ENCODE data around the gene HTD2.
A peak's percentile ranks its signal among the peaks of the same experiment; 100 is the strongest.

The HTD2 gene

DNA sequence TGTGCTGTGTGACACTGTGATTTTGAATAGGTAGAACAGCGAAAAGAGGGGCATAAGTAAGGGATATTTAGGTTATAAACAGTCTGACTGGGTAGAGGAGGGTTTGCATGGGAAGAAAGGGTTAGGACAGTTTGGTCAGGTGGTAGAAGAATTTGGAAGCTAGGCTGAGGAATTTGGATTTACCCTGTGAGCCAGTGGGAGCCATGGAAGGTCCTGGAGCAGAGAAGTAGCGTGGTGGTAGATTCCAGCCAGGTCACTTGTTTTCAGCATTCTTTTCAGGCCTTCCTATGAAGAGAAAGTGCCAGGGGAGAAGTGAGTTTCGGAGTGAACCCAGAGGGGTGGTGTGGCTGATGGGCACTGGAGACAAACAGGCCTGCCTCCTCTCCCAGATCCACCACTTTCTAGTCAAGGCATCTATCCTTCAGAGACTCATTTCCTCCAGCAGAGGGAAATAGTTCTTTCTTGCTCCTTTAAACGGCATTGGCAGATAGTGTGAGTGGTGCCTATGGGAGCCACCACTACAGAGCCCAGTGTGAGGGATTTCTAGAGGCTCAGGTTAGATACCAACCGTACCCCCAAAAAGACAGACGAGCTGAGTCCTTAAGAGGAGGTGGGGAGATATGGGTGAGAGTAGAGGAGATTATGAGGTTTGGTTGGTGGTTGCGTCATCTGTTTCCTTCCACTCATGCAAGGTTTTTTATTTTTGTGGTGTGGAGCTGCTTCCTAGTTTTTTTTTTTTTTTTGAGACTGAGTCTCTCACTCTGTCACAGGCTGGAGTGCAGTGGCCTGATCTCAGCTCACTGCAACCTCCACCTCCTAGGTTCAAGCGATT, 47.6 kb downstream of the HTD2 start:
- Mint-ChIP-seq H3K27ac (peak overlapping the region; percentile 90), H3K4me1 (ENCODE audit: low read depth) (peaks cover 92% of the 10 kb centered on the region), H3K9me3 (no peaks in the 10 kb centered on the region), H3K27me3 (no peaks in the 10 kb centered on the region), H3K4me3 (peak overlapping the region; percentile 54), H3K36me3 (ENCODE audit: low read depth) (peaks cover 14% of the 10 kb centered on the region)

- peaks cover 10% of the 10 kb centered on the region for H3K36me3 Mint-ChIP-seq (ENCODE audit: low read depth)
- H3K9me3 Mint-ChIP-seq: no peaks in the 10 kb centered on the region
- peak overlapping the region; percentile 90 for H3K27ac Mint-ChIP-seq
- peaks cover 80% of the 10 kb centered on the region for H3K4me1 Mint-ChIP-seq (ENCODE audit: low read depth)
- H3K4me3 Mint-ChIP-seq: peak overlapping the region; percentile 20
- H3K27me3 Mint-ChIP-seq: no peaks in the 10 kb centered on the region
These were observed 48.9 kb downstream of the HTD2 start for GRCh38 chr3:58355179-58355578.

GRCh38 chr3:58356054-58356453, 49.7 kb downstream of the HTD2 start:
- H3K9me3 Mint-ChIP-seq: no peaks in the 10 kb centered on the region
- H3K27ac Mint-ChIP-seq: peak overlapping the region; percentile 40
- H3K4me1 Mint-ChIP-seq (ENCODE audit: low read depth): peaks cover 72% of the 10 kb centered on the region
- peaks cover 10% of the 10 kb centered on the region for H3K36me3 Mint-ChIP-seq (ENCODE audit: low read depth)
- no peak overlapping the region for H3K4me3 Mint-ChIP-seq
- H3K27me3 Mint-ChIP-seq: no peaks in the 10 kb centered on the region

DNA sequence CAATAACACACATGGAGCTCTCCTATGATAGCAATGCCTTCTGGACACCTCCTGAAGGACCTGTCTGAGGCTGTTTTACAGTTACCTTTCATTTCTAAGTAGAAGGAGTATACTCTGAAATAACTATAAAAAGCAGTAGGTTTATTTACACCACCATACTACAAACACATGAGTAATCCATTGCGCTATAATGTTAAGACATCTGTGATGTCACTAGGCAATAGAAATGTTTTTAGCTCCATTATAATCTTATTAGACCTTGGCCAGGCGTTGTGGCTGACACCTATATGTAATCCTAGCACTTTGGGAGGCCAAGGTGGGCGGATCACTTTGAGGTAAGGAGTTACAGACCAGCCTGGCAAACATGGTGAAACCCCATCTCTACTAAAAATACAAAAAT, 51.1 kb downstream of the HTD2 start:
- Mint-ChIP-seq H3K36me3 (ENCODE audit: low read depth) (peaks cover 6% of the 10 kb centered on the region), H3K9me3 (no peaks in the 10 kb centered on the region), H3K4me3 (no peak overlapping the region), H3K4me1 (ENCODE audit: low read depth) (peaks cover 64% of the 10 kb centered on the region), H3K27me3 (no peaks in the 10 kb centered on the region), H3K27ac (peak overlapping the region; percentile 92)

DNA sequence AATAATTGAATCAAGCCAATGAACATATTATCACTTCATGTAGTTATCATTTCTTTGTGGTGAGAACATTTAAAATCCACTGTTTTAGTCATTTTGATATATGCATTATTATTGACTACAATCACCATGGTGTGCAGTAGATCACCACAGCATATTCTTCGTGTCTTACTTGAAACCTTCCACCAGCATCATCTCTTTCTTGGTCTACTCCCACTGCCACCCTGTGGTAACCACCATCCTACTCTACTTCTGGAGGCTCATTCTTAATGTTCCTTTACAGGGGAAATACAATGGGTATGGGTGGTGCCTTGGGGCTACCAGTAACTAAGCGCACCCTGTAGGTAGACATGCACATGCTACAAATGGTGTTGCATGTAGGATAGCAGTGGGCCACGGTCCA, 51.8 kb downstream of the HTD2 start:
- H3K27ac Mint-ChIP-seq: peak overlapping the region; percentile 92
- no peak overlapping the region for H3K4me3 Mint-ChIP-seq
- H3K9me3 Mint-ChIP-seq: no peaks in the 10 kb centered on the region
- H3K36me3 Mint-ChIP-seq (ENCODE audit: low read depth): peaks cover 3% of the 10 kb centered on the region
- no peaks in the 10 kb centered on the region for H3K27me3 Mint-ChIP-seq
- peaks cover 60% of the 10 kb centered on the region for H3K4me1 Mint-ChIP-seq (ENCODE audit: low read depth)

GRCh38 chr3:58358808-58359207, 52.5 kb downstream of the HTD2 start:
- no peaks in the 10 kb centered on the region for H3K27me3 Mint-ChIP-seq
- H3K36me3 Mint-ChIP-seq (ENCODE audit: low read depth): peaks cover 4% of the 10 kb centered on the region
- no peak overlapping the region for H3K4me3 Mint-ChIP-seq
- H3K9me3 Mint-ChIP-seq: no peaks in the 10 kb centered on the region
- H3K27ac Mint-ChIP-seq: peak overlapping the region; percentile 92
- peaks cover 60% of the 10 kb centered on the region for H3K4me1 Mint-ChIP-seq (ENCODE audit: low read depth)

- Mint-ChIP-seq H3K36me3 (ENCODE audit: low read depth) (peaks cover 4% of the 10 kb centered on the region), H3K4me1 (ENCODE audit: low read depth) (peaks cover 60% of the 10 kb centered on the region), H3K9me3 (no peaks in the 10 kb centered on the region), H3K4me3 (no peak overlapping the region), H3K27me3 (no peaks in the 10 kb centered on the region), H3K27ac (no peak overlapping the region)
These were observed 53.3 kb downstream of the HTD2 start for GRCh38 chr3:58359621-58360020.

- Mint-ChIP-seq H3K36me3 (ENCODE audit: low read depth) (peaks cover 14% of the 10 kb centered on the region), H3K9me3 (no peaks in the 10 kb centered on the region), H3K27me3 (no peaks in the 10 kb centered on the region), H3K4me3 (no peak overlapping the region), H3K4me1 (ENCODE audit: low read depth) (peaks cover 60% of the 10 kb centered on the region), H3K27ac (no peak overlapping the region)
These were observed 55.5 kb downstream of the HTD2 start for GRCh38 chr3:58361866-58362265.

- peak overlapping the region; percentile 53 for H3K27ac Mint-ChIP-seq
- H3K9me3 Mint-ChIP-seq: no peaks in the 10 kb centered on the region
- no peaks in the 10 kb centered on the region for H3K27me3 Mint-ChIP-seq
- no peak overlapping the region for H3K4me3 Mint-ChIP-seq
- peaks cover 25% of the 10 kb centered on the region for H3K36me3 Mint-ChIP-seq (ENCODE audit: low read depth)
- peaks cover 43% of the 10 kb centered on the region for H3K4me1 Mint-ChIP-seq (ENCODE audit: low read depth)
These were observed 60.4 kb downstream of the HTD2 start for GRCh38 chr3:58366699-58367098.

GRCh38 chr3:58369038-58369437, 62.7 kb downstream of the HTD2 start:
- H3K4me3 Mint-ChIP-seq: no peak overlapping the region
- peaks cover 29% of the 10 kb centered on the region for H3K36me3 Mint-ChIP-seq (ENCODE audit: low read depth)
- no peaks in the 10 kb centered on the region for H3K27me3 Mint-ChIP-seq
- peaks cover 33% of the 10 kb centered on the region for H3K4me1 Mint-ChIP-seq (ENCODE audit: low read depth)
- no peaks in the 10 kb centered on the region for H3K9me3 Mint-ChIP-seq
- no peak overlapping the region for H3K27ac Mint-ChIP-seq

Measured in stimulated activated naive CD8-positive, alpha-beta T cell treated with anti-CD3 and anti-CD28 coated beads, Interleukin-15, Interleukin-2, amounts not matched to agents 100 ng/mL and 50 ng/mL, for 24 hours (primary cell).